Measurements from ENCODE around the gene PAX5.
"Not testable (repeated sequence)": the region's sequence is repeated elsewhere in the genome, so short reads cannot be mapped to it uniquely, and the experiment has no call there.

Gene PAX5

GRCh38 chr9:37033682-37034304 lies at the start of gene PAX5:
Gene PAX5 (minus strand): TSS chr9:37034268. CDS start chr9:37034031, 237 bp downstream.
- DNase-seq, result no peak

GRCh38 chr9:37083654-37084053 lies 49.6 kb upstream of the PAX5 start:
- no peak for DNase-seq

GRCh38 chr9:37082214-37082765 lies 48.2 kb upstream of the PAX5 start:
- DNase-seq, result no peak

GRCh38 chr9:37081507-37081906 lies 47.4 kb upstream of the PAX5 start:
- not testable (repeated sequence) for DNase-seq

- DNase-seq, result not testable (repeated sequence)
These were observed 46.1 kb upstream of the PAX5 start for GRCh38 chr9:37080165-37080628.

- peak; percentile 95 for DNase-seq
These were observed 45.5 kb upstream of the PAX5 start for GRCh38 chr9:37079370-37080164.

- not testable (repeated sequence) for DNase-seq
These were observed 40.7 kb upstream of the PAX5 start for GRCh38 chr9:37074790-37075189.

GRCh38 chr9:37066139-37066725 lies 32.2 kb upstream of the PAX5 start:
- no peak for DNase-seq

- no peak for DNase-seq
These were observed 28.3 kb upstream of the PAX5 start for GRCh38 chr9:37062336-37062735.

- no peak for DNase-seq
These were observed 27.7 kb upstream of the PAX5 start for GRCh38 chr9:37061768-37062167.

GRCh38 chr9:37060833-37061232 lies 26.8 kb upstream of the PAX5 start:
- no peak for DNase-seq

- DNase-seq, result no peak
These were observed 22.2 kb upstream of the PAX5 start for GRCh38 chr9:37056046-37056920.

- DNase-seq, result not testable (repeated sequence)
These were observed 20.3 kb upstream of the PAX5 start for GRCh38 chr9:37054363-37054720.

- DNase-seq, result no peak
These were observed 19.8 kb upstream of the PAX5 start for GRCh38 chr9:37053684-37054362.

GRCh38 chr9:37046683-37047082 lies 12.6 kb upstream of the PAX5 start:
- no peak for DNase-seq

GRCh38 chr9:37042421-37042820 lies 8.4 kb upstream of the PAX5 start:
- DNase-seq, result no peak

GRCh38 chr9:37040508-37041127 lies 6.5 kb upstream of the PAX5 start:
- no peak for DNase-seq

- no peak for DNase-seq
These were observed 4.9 kb upstream of the PAX5 start for GRCh38 chr9:37038943-37039464.

GRCh38 chr9:37038302-37038942 lies 4.4 kb upstream of the PAX5 start:
- DNase-seq, result no peak

GRCh38 chr9:37037503-37038301 lies 3.6 kb upstream of the PAX5 start:
- DNase-seq, result no peak

Measured in NCI-H2029 (cell line).